Measurements from ENCODE around the gene TBCD. TPM values are rescaled to one million over a fixed set of nuclear protein-coding genes. Genes with fewer than 3 reads are reported as not detected.

Gene TBCD
- polyA plus RNA-seq, 1 donor from 2014 or later, result 67.2 TPM

DNA sequence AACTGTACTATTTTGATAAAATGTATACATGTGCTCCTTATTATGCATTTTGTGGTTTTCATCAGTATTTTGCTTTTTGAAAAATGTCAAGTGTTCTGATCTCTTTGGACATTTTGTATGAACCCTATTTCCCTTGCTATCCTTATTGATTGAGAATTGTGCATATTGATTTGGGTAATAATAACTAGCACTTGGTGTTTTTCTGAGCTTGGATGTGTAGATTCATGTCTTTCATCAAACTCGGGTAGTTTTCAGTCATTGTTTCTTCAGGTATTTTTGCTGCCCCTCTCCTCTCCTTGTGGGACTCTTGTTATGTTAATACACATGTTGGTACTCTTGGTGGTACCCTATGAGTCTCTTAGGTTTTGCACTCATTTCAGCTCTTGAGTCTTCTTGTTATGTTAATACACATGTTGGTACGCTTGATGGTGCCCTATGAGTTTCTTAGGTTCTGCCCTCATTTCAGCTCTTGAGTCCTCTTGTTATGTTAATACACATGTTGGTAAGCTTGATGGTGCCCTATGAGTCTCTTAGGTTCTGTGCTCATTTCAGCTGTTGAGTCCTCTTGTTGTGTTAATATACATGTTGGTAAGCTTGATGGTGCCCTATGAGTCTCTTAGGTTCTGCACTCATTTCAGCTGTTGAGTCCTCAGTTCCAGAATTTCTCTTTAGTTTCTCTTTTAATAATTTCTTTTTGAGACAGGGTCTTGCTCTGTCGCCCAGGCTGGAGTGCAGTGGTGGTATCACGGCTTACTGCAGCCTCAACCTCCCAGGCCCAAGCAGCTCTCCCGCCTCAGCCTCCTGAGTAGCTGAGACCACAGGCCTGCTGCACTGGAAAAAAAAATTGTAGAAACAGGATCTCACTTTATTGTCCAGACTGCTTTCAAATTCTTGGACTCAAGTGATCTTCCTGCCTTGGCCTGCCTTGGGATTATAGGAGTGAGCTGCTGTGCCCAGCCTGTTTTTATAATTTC is 68.7 kb downstream of the TBCD start:
- no peaks in the 10 kb centered on the region for H3K27me3 ChIP-seq (ENCODE audit: insufficient read depth, low read depth, low read length)
- H3K27ac ChIP-seq (ENCODE audit: low read length), result no peak overlapping the region
- H3K36me3 ChIP-seq (ENCODE audit: insufficient read depth, low read length), result peaks cover 11% of the 10 kb centered on the region
- TF ChIP-seq EZH2 (IDR thresholded peaks at IDR 0.05; ENCODE audit: borderline replicate concordance, insufficient read depth, low read length, poor library complexity, severe bottlenecking), result no peak
- TF ChIP-seq POLR2AphosphoS5 (IDR thresholded peaks at IDR 0.05), result no peak
- TF ChIP-seq SMC3 (conservative IDR thresholded peaks at IDR 0.05; ENCODE audit: poor library complexity), result no peak
- TF ChIP-seq, protein P1, sequence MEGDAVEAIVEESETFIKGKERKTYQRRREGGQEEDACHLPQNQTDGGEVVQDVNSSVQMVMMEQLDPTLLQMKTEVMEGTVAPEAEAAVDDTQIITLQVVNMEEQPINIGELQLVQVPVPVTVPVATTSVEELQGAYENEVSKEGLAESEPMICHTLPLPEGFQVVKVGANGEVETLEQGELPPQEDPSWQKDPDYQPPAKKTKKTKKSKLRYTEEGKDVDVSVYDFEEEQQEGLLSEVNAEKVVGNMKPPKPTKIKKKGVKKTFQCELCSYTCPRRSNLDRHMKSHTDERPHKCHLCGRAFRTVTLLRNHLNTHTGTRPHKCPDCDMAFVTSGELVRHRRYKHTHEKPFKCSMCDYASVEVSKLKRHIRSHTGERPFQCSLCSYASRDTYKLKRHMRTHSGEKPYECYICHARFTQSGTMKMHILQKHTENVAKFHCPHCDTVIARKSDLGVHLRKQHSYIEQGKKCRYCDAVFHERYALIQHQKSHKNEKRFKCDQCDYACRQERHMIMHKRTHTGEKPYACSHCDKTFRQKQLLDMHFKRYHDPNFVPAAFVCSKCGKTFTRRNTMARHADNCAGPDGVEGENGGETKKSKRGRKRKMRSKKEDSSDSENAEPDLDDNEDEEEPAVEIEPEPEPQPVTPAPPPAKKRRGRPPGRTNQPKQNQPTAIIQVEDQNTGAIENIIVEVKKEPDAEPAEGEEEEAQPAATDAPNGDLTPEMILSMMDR (IDR thresholded peaks at IDR 0.05; ENCODE audit: poor library complexity, severe bottlenecking), result no peak
- TF ChIP-seq RAD21 (conservative IDR thresholded peaks at IDR 0.05), result no peak
- TF ChIP-seq MXI1 (conservative IDR thresholded peaks at IDR 0.05; ENCODE audit: poor library complexity, severe bottlenecking), result no peak
- H3K4me2 ChIP-seq (ENCODE audit: low read length), result no peak overlapping the region
- no peak overlapping the region for H3K9ac ChIP-seq (ENCODE audit: low read length)
- H3K9me2 ChIP-seq (ENCODE audit: insufficient read depth, low read length), result no peaks in the 10 kb centered on the region
- H3K79me2 ChIP-seq (replicated peaks; ENCODE audit: insufficient read depth, low read length), result no peaks in the 10 kb centered on the region
- no peak overlapping the region for H3K4me3 ChIP-seq (ENCODE audit: low read length)
- H3F3A ChIP-seq (ENCODE audit: insufficient read depth, low read length, poor library complexity, severe bottlenecking), result no peaks in the 10 kb centered on the region
- no peaks in the 10 kb centered on the region for H4K20me1 ChIP-seq (ENCODE audit: insufficient read depth)
- H2AFZ ChIP-seq (ENCODE audit: low read depth, low read length), result no peak overlapping the region
- H3K9me3 ChIP-seq (ENCODE audit: low read length), result no peaks in the 10 kb centered on the region

DNA sequence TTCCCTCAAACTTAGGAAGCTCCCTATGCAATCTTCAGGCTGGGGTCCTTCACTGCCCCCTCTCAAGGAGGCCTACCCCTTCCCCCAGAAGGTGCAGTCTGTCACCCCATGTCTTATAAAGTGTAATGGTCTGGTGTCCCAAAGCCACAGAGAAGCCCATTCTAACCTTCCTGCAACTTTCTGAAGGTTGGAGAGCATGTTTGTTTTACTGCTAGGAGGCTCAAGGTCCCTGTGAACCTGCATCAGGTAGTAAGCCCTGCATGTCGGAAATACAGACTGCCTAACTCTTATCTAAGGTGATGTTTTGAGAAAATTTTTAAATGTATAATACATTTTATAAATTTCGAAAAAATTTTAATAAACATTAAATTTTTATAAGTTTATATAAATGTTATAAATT is 69.7 kb downstream of the TBCD start:
- no peaks in the 10 kb centered on the region for H3K27me3 ChIP-seq (ENCODE audit: insufficient read depth, low read depth, low read length)
- no peaks in the 10 kb centered on the region for H4K20me1 ChIP-seq (ENCODE audit: insufficient read depth)
- H3K9me3 ChIP-seq (ENCODE audit: low read length), result no peaks in the 10 kb centered on the region
- H3K36me3 ChIP-seq (ENCODE audit: insufficient read depth, low read length), result peaks cover 11% of the 10 kb centered on the region
- TF ChIP-seq, protein P2, sequence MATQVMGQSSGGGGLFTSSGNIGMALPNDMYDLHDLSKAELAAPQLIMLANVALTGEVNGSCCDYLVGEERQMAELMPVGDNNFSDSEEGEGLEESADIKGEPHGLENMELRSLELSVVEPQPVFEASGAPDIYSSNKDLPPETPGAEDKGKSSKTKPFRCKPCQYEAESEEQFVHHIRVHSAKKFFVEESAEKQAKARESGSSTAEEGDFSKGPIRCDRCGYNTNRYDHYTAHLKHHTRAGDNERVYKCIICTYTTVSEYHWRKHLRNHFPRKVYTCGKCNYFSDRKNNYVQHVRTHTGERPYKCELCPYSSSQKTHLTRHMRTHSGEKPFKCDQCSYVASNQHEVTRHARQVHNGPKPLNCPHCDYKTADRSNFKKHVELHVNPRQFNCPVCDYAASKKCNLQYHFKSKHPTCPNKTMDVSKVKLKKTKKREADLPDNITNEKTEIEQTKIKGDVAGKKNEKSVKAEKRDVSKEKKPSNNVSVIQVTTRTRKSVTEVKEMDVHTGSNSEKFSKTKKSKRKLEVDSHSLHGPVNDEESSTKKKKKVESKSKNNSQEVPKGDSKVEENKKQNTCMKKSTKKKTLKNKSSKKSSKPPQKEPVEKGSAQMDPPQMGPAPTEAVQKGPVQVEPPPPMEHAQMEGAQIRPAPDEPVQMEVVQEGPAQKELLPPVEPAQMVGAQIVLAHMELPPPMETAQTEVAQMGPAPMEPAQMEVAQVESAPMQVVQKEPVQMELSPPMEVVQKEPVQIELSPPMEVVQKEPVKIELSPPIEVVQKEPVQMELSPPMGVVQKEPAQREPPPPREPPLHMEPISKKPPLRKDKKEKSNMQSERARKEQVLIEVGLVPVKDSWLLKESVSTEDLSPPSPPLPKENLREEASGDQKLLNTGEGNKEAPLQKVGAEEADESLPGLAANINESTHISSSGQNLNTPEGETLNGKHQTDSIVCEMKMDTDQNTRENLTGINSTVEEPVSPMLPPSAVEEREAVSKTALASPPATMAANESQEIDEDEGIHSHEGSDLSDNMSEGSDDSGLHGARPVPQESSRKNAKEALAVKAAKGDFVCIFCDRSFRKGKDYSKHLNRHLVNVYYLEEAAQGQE (IDR thresholded peaks at IDR 0.05; ENCODE audit: borderline replicate concordance), result no peak
- TF ChIP-seq, protein P1 (IDR thresholded peaks at IDR 0.05; ENCODE audit: poor library complexity, severe bottlenecking), result no peak
- TF ChIP-seq MXI1 (conservative IDR thresholded peaks at IDR 0.05; ENCODE audit: poor library complexity, severe bottlenecking) (no peak), RAD21 (conservative IDR thresholded peaks at IDR 0.05) (no peak), TAF1 (IDR thresholded peaks at IDR 0.05; ENCODE audit: low read depth) (no peak), EP300 (conservative IDR thresholded peaks at IDR 0.05; ENCODE audit: poor library complexity, severe bottlenecking) (no peak), POLR2AphosphoS5 (IDR thresholded peaks at IDR 0.05) (no peak)
- no peak overlapping the region for H3K4me2 ChIP-seq (ENCODE audit: low read length)
- no peak overlapping the region for H2AFZ ChIP-seq (ENCODE audit: low read depth, low read length)
- H3K9ac ChIP-seq (ENCODE audit: low read length), result no peak overlapping the region
- no peaks in the 10 kb centered on the region for H3F3A ChIP-seq (ENCODE audit: insufficient read depth, low read length, poor library complexity, severe bottlenecking)
- no peak overlapping the region for H3K4me3 ChIP-seq (ENCODE audit: low read length)
- no peak overlapping the region for H3K27ac ChIP-seq (ENCODE audit: low read length)
- no peaks in the 10 kb centered on the region for H3K79me2 ChIP-seq (replicated peaks; ENCODE audit: insufficient read depth, low read length)
- H3K9me2 ChIP-seq (ENCODE audit: insufficient read depth, low read length), result no peaks in the 10 kb centered on the region

All from neural cell (in vitro differentiated cells).